ENCODE measurements around the gene GPC3.

The GPC3 gene

GRCh38 chrX:133697656-133698055, 287.7 kb downstream of the GPC3 start:
- TF ChIP-seq CTCF (conservative IDR thresholded peaks at IDR 0.05; ENCODE audit: low read length) = no peak
- no peak for DNase-seq (ENCODE audit: low read depth)
- H3K4me3 ChIP-seq (ENCODE audit: low read length) = no peak overlapping the region

GRCh38 chrX:133689997-133690599, 295.3 kb downstream of the GPC3 start:
- TF ChIP-seq CTCF (conservative IDR thresholded peaks at IDR 0.05; ENCODE audit: low read length) = no peak
- no peak for DNase-seq (ENCODE audit: low read depth)

GRCh38 chrX:133685822-133686221, 299.6 kb downstream of the GPC3 start:
- TF ChIP-seq CTCF (conservative IDR thresholded peaks at IDR 0.05; ENCODE audit: low read length) = no peak
- no peak for DNase-seq (ENCODE audit: low read depth)
- no peak overlapping the region for H3K4me3 ChIP-seq (ENCODE audit: low read length)

More at GRCh38 chrX:133689997-133690599, 295.3 kb downstream of the GPC3 start:
- H3K4me3 ChIP-seq (ENCODE audit: low read length) = no peak overlapping the region

- TF ChIP-seq CTCF (conservative IDR thresholded peaks at IDR 0.05; ENCODE audit: low read length) = no peak
Measured at GRCh38 chrX:133681897-133682296, 303.5 kb downstream of the GPC3 start.

GRCh38 chrX:133681421-133681820, 304.0 kb downstream of the GPC3 start:
- DNase-seq (ENCODE audit: low read depth) = no peak
- H3K4me3 ChIP-seq (ENCODE audit: low read length) = no peak overlapping the region
- TF ChIP-seq CTCF (conservative IDR thresholded peaks at IDR 0.05; ENCODE audit: low read length) = no peak

More at GRCh38 chrX:133681897-133682296, 303.5 kb downstream of the GPC3 start:
- H3K4me3 ChIP-seq (ENCODE audit: low read length) = no peak overlapping the region
- no peak for DNase-seq (ENCODE audit: low read depth)

GRCh38 chrX:133677123-133678063, 308.0 kb downstream of the GPC3 start:
- no peak overlapping the region for H3K4me3 ChIP-seq (ENCODE audit: low read length)
- TF ChIP-seq CTCF (conservative IDR thresholded peaks at IDR 0.05; ENCODE audit: low read length) = no peak
- DNase-seq (ENCODE audit: low read depth) = no peak
